Upper lobe of right lung (tissue), 1 donor: Measurements from ENCODE around the gene ACTG1. TPM values are rescaled to one million over a fixed set of nuclear protein-coding genes. Genes with fewer than 3 reads are reported as not detected.

Experiments used
- ATAC-seq: fragments of 200-7000 bp; cut with Tn5 transposase; one replicate; pipeline ENCODE4 v1.9.1; 2020; ENCODE audit warnings: mild to moderate bottlenecking, moderate library complexity
- DNase-seq: peaks from one replicate; pipeline ENCODE4 v3.0.0-alpha.2; 2020
- H3K27ac ChIP-seq: fragments of 200-600 bp; one replicate; pipeline ENCODE4 v1.8.0; 2022
- H3K27me3 ChIP-seq: fragments of 200-600 bp; one replicate; pipeline ENCODE4 v1.8.0; 2022; ENCODE audit warnings: mild to moderate bottlenecking
- H3K36me3 ChIP-seq: fragments of 200-600 bp; one replicate; pipeline ENCODE4 v1.8.0; 2022
- H3K4me1 ChIP-seq: fragments of 200-600 bp; one replicate; pipeline ENCODE4 v1.8.0; 2022
- H3K4me3 ChIP-seq: fragments of 200-600 bp; one replicate; pipeline ENCODE4 v1.8.0; 2022; ENCODE audit warnings: mild to moderate bottlenecking
- H3K9me3 ChIP-seq: fragments of 200-600 bp; one replicate; pipeline ENCODE4 v1.8.0; 2022
- CTCF ChIP-seq: fragments of 200-600 bp; IDR thresholded peaks from one replicate; pipeline ENCODE4 v1.8.0; 2022; ENCODE audit warnings: antibody characterized with exemption
- intact Hi-C: fragments of 100-400 bp; cut with DNase I; formaldehyde crosslinking; loops from one replicate; pipeline ENCODE4 v1.11.0; 2022
- total RNA-seq: library from RNA; stranded (reverse); fragmentation: NEBNext Ultra II Directional; extraction: Animal tissue kit (Norgen Biotek cat#: 25700); gene quantifications from one replicate; pipeline ENCODE4 v1.2.1, GENCODE V29; 2021
- donor health status: DM: no; HTN: yes; CAD: no; lungs with severe emphysema.

ACTG1 gene
- total RNA-seq, 1 donor from 2014 or later: 2,193 TPM

- peak; percentile 75 for ATAC-seq
- TF ChIP-seq CTCF: no peak
- Histone ChIP-seq H3K9me3 (no peaks in the 10 kb centered on the region), H3K27me3 (no peaks in the 10 kb centered on the region), H3K36me3 (no peaks in the 10 kb centered on the region), H3K27ac (no peak overlapping the region), H3K4me3 (peak overlapping the region; percentile 49), H3K4me1 (peaks cover 18% of the 10 kb centered on the region)
- intact Hi-C loops: loop anchor here (5.0 to 10.0 kb wide), 2 partner anchors 79 to 226 kb away; no protein-coding TSS in a partner anchor
- peak; percentile 83 for DNase-seq
Observed at GRCh38 chr17:81481073-81481799, 31.4 kb downstream of the ACTG1 start.

GRCh38 chr17:81480140-81481072, 32.2 kb downstream of the ACTG1 start:
- Histone ChIP-seq H3K27ac (no peak overlapping the region), H3K9me3 (no peaks in the 10 kb centered on the region), H3K27me3 (no peaks in the 10 kb centered on the region), H3K4me1 (peaks cover 18% of the 10 kb centered on the region), H3K4me3 (no peak overlapping the region), H3K36me3 (no peaks in the 10 kb centered on the region)
- intact Hi-C loops: loop anchor here (5.0 to 10.0 kb wide), 2 partner anchors 78 to 226 kb away; no protein-coding TSS in a partner anchor
- ATAC-seq (no peak), DNase-seq (no peak)
- TF ChIP-seq CTCF: no peak

GRCh38 chr17:81479175-81480071, 33.2 kb downstream of the ACTG1 start:
- intact Hi-C loops: loop anchor here (5.0 to 10.0 kb wide), 2 partner anchors 77 to 225 kb away; no protein-coding TSS in a partner anchor
- Histone ChIP-seq H3K4me3 (no peak overlapping the region), H3K27me3 (no peaks in the 10 kb centered on the region), H3K27ac (no peak overlapping the region), H3K4me1 (peaks cover 15% of the 10 kb centered on the region), H3K9me3 (no peaks in the 10 kb centered on the region), H3K36me3 (no peaks in the 10 kb centered on the region)
- no peak for ATAC-seq
- TF ChIP-seq CTCF: no peak
- no peak for DNase-seq

GRCh38 chr17:81478119-81478518, 34.5 kb downstream of the ACTG1 start:
- no peak for TF ChIP-seq CTCF
- H3K4me1 ChIP-seq: peaks cover 6% of the 10 kb centered on the region
- no peaks in the 10 kb centered on the region for H3K36me3 ChIP-seq
- H3K27ac ChIP-seq: no peak overlapping the region
- ATAC-seq (no peak), DNase-seq (no peak)
- no peaks in the 10 kb centered on the region for H3K27me3 ChIP-seq
- intact Hi-C loops: no loop called here
- no peak overlapping the region for H3K4me3 ChIP-seq
- H3K9me3 ChIP-seq: no peaks in the 10 kb centered on the region

GRCh38 chr17:81477173-81477572, 35.4 kb downstream of the ACTG1 start:
- H3K4me3 ChIP-seq: no peak overlapping the region
- H3K9me3 ChIP-seq: no peaks in the 10 kb centered on the region
- DNase-seq (no peak), ATAC-seq (no peak)
- no peak overlapping the region for H3K27ac ChIP-seq
- no peaks in the 10 kb centered on the region for H3K36me3 ChIP-seq
- H3K4me1 ChIP-seq: peaks cover 6% of the 10 kb centered on the region
- no peaks in the 10 kb centered on the region for H3K27me3 ChIP-seq
- intact Hi-C loops: no loop called here
- no peak for TF ChIP-seq CTCF
